ENCODE measurements around the gene FCRL5. TPM values are rescaled to one million over a fixed set of nuclear protein-coding genes. Genes with fewer than 3 reads are reported as not detected.

FCRL5 gene
- total RNA-seq, 1 experiment from 2014 or later = not detected

DNA sequence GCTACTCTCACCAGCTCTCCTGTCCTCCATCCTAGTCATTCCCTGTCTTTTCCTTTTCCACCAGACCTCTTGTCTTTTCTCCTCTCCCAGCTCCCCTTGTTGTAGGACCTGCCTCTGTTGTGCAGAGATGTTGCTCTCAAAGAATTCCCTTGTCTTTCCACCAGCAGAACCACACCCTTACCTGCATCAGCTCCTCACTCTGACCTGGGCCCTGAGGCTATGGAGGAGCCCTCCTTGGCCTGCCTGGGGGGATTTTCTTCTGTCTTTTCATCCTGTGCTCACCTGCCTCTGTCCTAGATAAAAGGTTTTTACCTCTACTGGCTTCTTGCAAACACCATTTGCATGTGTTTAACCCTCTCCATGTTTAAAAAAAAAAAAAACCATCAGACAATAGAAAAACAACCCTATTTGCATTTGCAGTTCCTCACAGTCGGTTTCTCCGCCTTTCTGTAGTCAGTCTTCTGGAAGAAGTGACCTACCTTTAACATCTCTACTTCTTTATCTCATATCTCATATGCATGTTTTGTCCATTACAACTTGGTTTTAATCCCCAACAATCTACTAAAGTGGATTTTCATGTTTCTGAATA lies 12.1 kb downstream of the FCRL5 start:
- no peak for DNase-seq (ENCODE audit: low spot score)
- in situ Hi-C loops (cut with HindIII; ENCODE audit: low sequenced_read_pairs) = no loop called here

DNA sequence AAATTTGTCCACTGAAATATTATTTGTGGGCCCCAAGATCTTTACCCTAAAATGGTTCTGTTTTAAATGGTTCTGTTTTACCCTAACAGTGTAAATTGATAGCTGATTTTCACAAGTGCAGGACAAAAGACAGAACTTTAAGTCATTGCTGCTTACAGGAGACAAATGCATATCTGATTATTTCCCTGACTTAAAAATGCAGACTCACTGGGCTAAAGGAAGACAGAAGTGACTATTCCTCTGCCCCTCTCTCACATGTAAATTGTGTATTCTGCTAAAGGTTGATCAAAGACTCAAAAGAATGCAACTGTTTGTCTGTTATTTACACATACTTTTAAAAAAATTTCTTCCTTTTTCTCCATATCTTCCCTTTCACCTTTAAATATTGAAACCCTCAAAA lies 12.7 kb downstream of the FCRL5 start:
- no peak for DNase-seq (ENCODE audit: low spot score)
- in situ Hi-C loops (cut with HindIII; ENCODE audit: low sequenced_read_pairs) = no loop called here

DNA sequence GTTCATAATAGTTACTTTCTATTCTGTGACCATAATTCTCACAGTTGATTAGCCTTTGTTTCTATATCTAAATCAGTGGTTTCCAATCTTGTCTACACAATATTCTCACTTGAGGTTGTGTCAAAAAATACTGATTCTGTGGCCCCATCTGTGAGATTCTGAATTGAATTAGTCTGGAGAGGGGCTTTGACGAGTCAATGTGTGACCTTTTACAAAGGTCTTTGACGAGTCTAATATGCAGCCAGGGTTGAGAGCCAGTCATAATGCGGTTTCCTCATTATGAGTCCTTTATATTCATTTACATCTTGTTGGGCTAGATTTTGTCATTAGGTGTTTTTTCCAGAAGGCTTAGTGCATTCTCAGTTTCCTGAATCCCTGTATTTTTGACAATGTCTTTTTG lies 19.7 kb downstream of the FCRL5 start:
- in situ Hi-C loops (cut with HindIII; ENCODE audit: low sequenced_read_pairs) = no loop called here
- DNase-seq (ENCODE audit: low spot score) = no peak

DNA sequence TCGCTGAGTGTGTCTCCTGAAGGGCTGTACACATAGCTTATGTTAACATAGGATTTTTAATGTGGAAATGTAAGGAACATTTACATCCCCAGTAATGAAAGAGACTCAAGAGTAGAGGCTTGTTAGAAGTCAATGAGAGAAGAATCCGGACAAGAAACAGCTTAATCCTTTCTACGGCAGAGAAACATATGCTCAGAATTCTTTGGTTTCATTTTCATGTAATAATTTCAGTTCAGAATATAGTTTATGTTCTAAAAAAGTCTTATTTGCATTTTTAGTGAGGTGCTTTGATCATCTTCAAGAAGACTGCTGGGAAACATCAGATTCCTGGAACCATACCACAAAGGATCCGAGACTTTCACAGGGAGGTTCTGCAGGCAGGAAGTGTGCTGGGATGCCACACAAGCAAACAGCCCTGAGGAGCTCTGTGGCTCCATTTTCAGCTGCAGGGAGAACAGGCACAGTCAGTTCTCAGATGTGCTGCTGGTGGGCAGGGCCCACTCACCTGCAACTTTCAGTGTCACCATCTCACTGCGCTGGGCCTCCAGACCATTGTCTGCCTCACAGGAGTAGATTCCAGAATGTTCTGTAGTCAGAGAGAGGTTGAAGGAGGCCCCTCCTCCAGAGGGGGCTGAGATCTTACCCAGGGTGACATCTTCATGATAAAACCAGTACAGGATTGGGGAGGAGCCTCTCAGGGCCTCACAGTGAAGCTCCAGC lies 28.4 kb downstream of the FCRL5 start:
- no peak for DNase-seq (ENCODE audit: low spot score)
- in situ Hi-C loops (cut with HindIII; ENCODE audit: low sequenced_read_pairs) = no loop called here

DNA sequence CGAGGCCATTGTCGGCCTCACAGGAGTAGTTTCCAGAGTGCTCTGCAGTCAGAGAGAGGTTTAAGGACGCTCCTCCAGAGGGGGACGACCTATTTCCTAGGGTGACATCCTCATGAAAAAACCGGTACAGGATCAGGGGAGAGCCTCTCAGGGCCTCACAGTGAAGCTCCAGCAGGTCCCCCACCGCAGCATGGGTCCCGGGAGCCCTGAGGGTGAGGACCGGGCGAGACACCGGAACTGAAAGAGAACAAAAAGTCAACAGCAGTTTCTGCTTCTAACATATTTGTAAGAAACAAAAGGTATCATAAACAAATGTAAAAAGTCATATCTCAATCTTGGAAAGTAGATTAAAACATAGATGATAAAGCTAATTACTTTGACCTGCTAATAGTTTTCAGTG lies 31.3 kb downstream of the FCRL5 start:
- in situ Hi-C loops (cut with HindIII; ENCODE audit: low sequenced_read_pairs) = no loop called here
- DNase-seq (ENCODE audit: low spot score) = no peak

DNA sequence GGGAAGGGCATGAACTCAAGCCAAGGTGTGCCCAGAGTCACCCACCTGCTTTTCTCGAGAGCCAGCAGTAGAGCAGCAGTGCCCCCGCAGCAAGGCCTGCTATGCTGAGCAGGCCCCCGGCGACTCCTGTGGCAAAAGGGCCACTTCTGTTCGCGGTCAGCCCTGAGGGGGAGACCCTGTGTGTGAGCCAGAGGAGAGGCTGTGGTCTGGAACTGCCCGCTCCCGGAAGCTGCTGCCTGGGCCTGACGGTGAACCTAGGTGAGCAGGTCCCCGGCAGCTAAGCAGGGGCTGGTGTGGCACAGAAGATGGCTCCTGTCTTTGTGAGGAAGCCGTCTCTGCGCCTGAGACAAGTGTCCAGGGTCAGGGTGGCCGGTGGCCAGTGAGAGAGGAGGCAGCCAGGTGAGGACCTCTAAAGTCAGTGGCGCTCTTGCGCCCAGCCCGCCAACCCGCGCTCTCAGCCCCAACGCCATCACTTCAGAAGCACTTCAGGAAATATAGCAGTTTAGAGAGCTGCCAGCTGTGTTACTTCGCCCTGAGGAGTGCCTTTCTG lies 31.9 kb downstream of the FCRL5 start:
- DNase-seq (ENCODE audit: low spot score) = no peak

DNA sequence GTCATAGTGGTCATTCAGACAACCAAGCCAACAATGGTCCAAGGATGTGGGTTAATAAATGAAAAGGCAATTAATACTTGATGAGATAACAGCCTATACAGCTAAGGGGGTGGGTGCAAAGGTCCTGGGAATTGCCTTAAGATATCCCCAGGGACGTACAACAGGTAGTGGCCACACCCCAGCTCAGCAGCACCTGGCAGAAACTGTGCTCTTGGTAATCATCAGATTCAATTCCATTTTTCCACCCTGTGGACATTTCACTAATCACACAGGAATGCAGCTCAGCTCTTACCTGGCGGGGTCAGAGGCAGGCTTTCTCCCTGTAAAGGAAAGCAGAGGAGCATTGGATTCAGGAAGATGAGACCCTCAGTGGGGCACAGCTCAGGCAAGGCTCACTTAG lies 32.9 kb downstream of the FCRL5 start:
- in situ Hi-C loops (cut with HindIII; ENCODE audit: low sequenced_read_pairs) = no loop called here

More for the DNA sequence above, 31.9 kb downstream of the FCRL5 start:
- in situ Hi-C loops (cut with HindIII; ENCODE audit: low sequenced_read_pairs) = no loop called here

DNA sequence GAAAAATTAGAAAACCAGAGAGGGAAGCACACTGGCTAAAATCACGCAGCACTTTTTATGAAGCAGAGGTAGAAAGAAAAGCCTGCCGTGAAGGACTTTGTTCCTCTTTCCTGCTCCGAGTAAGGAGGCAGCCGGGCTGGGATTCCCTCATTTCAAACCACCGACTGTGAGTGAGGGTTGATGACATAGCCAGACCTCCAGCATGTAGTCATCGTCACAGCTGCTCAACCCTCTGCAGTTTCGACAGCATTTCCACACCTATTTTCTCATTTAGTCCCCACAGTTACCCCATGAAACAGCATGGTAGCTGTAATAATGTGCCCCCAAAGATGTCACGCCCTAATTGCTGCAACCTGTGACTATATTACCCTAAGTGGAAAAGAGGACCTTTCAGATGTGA lies 35.3 kb downstream of the FCRL5 start:
- in situ Hi-C loops (cut with HindIII; ENCODE audit: low sequenced_read_pairs) = no loop called here
- no peak for DNase-seq (ENCODE audit: low spot score)

More for the DNA sequence above, 32.9 kb downstream of the FCRL5 start:
- DNase-seq (ENCODE audit: low spot score) = no peak

DNA sequence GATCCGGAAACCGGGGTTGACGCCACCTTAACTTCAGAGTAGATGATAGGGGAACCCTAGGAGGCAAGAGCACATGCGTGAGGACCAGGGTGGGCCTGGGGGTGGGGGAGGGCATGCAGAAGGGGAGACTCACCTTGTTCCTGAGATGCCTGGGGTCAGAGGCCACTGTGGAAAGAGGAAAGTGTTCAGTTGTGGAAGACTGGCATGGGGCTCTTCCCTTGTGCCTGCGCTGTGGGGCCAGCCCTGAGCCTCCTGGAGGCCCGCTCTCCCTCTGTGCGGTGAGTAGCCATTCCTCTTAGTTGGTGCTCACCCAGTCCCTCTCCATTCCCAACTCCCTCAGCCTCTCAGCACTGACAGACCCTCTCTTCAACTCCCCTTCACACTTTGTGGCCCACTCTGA lies 36.6 kb downstream of the FCRL5 start:
- no peak for DNase-seq (ENCODE audit: low spot score)
- in situ Hi-C loops (cut with HindIII; ENCODE audit: low sequenced_read_pairs) = no loop called here

DNA sequence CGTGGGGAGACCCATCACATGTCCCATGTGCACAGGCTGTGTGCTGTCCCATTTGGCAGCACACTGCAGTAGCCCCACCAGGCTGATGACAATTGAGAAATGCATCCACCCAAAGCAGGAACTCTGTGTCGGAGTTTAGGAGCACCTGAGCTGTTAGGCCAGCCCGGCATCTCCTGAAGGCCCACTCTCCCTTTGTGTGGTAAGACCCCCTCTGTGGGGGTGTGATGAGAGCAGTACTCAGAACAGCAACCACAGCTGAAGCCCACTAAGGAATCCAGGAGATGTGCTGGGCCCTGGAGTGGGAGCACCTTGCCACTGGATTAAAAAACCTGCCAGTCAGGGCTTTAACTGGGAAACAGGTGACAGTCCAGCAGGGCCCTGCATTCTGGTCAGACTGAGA lies 37.2 kb downstream of the FCRL5 start:
- DNase-seq (ENCODE audit: low spot score) = no peak
- in situ Hi-C loops (cut with HindIII; ENCODE audit: low sequenced_read_pairs) = no loop called here

DNA sequence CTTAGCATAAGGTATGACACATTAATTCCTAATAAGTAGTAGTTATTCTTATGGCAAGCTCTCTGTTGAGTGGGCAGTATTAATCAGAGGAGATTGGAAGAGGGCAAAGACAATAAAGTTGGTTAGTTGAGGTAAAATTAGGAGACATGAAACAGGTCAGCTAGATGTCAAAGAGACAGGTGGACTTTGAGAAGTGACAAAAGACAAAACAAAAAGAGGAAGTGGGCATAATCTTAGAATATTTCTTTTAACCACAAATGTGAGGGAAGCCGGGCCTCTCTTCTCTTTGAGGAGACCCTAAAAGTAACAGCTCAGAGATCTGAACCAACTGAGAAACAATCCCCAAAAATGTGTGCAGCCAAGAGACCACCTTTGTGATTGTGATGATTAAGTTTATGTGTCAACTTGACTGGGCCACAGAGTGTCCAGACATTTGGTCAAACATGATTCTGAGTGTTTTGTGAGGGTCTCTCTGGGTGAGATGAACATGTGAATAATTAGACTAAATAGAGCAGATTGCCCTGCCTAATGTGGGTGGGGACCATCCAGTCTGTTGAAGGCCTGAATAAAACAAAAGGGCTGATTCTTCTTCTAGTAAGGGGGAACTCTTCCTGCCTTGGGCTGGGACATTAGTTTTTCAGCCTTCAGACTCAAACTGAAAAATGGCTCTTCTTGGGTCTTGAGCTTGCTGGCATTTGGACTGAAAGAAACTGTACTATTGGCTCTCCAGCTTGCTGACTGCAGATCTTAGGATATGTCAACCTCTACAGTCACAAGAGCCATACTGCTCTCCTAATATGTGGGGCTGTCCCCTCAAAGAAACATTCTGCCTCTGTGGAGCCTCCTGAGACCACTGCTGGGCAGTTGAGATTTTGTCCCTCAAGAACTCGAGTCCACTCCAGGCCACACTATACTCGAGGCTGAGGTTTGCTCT lies 40.0 kb downstream of the FCRL5 start:
- no peak for DNase-seq (ENCODE audit: low spot score)
- in situ Hi-C loops (cut with HindIII; ENCODE audit: low sequenced_read_pairs) = no loop called here

DNA sequence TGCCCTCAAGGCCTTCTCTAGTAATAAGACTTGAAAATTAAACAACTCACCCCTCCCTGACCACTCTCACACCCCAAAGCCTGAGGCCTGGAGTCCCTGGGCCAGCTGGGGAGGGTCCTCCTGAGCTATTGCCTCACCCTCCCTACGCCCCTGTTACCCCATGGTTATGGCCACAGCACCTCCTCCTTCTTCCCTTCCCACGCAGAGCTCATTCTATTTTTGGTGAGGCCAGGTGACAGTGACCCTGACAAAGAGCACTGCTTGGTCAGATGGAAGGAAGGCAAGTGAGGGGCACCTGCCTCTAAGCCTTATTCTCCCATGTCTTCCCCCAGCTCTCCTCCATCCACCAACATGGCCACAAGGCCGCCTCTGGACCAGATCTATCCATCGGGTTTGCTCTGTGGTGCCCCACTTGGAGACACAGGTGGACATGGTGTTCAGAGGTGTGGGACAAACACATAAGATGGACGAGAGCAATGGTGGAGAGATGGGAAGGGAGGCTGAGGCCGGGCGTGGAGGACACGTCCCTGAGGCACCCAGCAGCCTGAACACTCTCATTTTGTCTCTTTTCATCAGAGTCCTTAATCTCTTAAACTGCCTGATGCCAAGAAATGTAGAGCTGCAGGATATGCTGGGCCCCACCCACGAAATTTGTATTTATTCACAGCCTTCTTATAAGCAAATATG lies 42.6 kb downstream of the FCRL5 start:
- no peak for DNase-seq (ENCODE audit: low spot score)

DNA sequence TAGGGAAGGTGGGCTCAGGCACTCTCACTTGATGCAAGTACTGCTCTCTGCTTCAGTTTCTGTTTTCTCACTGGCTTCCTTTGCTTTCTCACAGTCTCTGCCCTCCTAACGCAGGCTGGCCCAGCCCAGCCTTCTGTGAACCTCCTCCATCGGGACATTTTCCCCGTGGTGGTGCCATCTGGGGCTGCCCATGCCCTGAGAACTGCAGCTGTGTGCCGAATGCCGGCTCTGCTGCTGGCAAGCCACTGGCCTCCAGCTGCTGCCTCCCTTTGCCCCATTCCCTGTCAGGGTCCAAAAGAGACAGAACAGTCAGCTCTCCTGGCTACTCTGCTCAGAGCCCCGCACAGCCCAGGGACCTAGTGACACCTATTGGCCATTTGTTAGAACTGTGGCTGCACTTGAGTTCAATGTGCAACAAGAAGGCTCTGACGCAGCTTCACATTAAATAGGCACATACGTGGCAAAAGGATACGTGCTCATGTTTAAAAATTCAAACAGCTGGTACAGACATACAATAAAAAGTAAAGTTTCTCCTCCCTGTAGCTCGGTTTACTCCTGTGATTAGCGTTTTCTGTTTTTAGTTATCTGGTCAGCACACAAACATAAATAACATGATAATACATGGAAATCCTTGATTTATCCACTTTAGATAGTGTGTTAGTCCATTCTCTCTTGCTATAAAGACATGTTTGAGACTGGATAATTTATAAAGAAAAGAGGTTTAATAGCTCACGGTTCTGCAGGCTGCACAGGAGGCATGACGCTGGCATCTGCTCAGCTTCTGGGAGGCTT lies 46.6 kb downstream of the FCRL5 start:
- DNase-seq (ENCODE audit: low spot score) = peak; percentile 28
- in situ Hi-C loops (cut with HindIII; ENCODE audit: low sequenced_read_pairs) = no loop called here

More for the DNA sequence above, 42.6 kb downstream of the FCRL5 start:
- in situ Hi-C loops (cut with HindIII; ENCODE audit: low sequenced_read_pairs) = no loop called here

DNA sequence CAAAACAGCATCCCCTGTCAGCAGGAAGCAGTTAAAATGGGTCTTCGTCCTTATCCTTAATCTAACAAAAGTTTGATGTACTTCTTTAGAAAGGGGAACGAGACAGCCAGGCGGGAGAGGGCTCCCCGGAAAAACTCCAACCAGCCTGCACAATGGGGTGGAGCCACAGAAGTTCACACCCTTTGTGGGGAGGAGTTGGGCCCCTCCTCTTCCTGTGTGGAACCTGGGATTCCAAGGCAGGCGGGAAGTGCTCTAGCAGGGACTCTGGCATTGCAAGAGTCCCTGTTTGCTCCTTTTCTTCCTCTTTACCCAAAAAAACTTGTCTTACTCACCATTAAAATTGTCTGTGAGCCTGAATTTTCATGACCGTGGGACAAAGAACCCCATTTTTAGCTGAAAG lies 47.7 kb downstream of the FCRL5 start:
- DNase-seq (ENCODE audit: low spot score) = no peak
- in situ Hi-C loops (cut with HindIII; ENCODE audit: low sequenced_read_pairs) = no loop called here

DNA sequence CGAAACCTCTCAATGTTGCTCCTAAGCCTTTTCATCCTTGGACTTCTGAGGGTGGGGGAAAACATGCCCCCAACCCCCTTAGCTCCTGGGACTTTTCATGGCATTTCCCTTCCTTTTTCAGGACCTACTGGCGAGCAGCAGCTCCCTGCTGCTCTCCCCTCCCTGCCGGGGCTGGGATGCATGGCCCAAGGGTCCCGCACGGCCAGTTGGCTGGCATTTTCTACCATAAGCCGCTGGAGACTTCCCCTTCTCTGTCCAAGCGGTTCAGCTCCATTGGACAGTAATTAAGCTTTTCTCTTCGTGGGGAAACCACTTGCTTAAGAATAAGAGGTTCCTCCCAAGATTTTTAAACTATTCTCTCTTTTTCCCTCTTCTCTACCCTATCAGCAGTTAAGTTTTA lies 52.8 kb downstream of the FCRL5 start:
- in situ Hi-C loops (cut with HindIII; ENCODE audit: low sequenced_read_pairs) = no loop called here
- no peak for DNase-seq (ENCODE audit: low spot score)

DNA sequence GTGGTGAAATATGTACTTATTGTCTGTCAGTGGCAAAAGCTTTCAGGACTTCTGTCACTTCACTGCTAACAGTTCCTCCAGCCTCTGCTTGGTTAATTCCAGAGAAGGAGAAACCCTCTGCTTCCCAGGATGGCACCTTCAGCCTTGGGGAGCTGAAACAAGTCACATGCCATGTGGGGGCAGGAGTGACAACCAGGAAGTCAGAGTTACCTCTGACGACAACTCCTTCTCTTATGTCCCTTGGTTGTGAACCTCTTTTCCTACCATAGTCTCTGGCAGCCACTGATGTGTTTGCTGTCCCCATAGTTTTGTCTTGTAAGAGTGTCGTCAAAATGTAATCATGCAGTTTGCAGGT lies 53.6 kb downstream of the FCRL5 start:
- in situ Hi-C loops (cut with HindIII; ENCODE audit: low sequenced_read_pairs) = no loop called here
- DNase-seq (ENCODE audit: low spot score) = no peak

DNA sequence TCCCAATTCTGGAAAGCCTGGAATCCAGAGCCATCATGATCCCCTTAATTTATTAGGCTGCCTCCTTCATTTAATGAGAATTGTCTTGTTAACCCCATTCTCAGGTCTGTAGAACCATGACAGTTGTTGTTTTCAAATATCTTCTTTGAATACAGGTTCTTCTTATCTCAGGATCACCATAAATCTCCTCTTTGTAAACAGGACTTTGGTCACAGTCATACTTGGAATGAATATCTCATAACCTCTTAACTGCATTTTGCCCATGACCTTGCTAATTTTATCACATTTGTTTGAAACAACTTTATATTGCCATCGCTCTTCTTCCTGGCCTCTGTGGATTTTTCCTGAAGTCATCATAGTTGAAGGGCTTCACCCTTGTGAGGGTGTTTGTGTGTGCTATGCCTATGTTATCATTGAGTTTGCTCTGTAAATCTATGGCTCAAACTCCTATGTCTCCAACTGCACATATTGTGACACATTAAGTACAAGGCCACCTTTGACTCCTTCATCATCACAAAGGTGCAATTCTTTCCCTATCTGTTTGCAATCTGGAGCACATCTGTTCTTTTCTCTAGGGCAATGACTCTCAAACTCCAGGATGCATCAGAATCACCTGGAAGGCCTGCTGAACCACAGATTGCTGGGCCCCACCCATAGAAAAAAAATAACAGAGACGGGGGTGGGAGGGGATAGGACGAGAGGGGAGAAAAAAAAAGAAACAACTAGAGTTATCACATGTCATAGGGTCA lies 54.2 kb downstream of the FCRL5 start:
- no peak for DNase-seq (ENCODE audit: low spot score)
- in situ Hi-C loops (cut with HindIII; ENCODE audit: low sequenced_read_pairs) = no loop called here

DNA sequence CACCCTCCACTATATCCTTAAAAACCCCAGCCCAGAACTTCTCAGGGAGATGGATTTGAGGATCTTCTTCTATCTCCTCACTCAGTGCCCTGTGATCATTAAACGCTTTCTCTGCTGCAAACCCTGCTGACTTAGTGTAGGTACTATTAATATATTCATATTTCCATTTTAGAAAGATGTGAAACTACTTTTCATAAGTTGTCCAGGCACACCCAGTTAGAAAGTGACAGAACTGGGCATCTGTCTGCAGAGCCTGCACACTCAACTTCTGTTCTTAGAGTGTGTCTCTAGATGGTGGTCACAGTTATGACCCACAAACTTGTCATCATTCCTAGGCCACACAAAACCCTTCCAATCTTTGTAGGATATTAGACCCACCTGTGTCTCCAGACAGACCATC lies 55.0 kb downstream of the FCRL5 start:
- in situ Hi-C loops (cut with HindIII; ENCODE audit: low sequenced_read_pairs) = no loop called here
- no peak for DNase-seq (ENCODE audit: low spot score)
